Activated naive CD8-positive, alpha-beta T cell treated with anti-CD3 and anti-CD28 coated beads, Interleukin-2, amount 50 U/mL, for 16 hours (primary cell): ENCODE measurements around the gene FTSJ3.

ENCODE experiments used
- DNase-seq: peaks from one replicate; pipeline ENCODE4 v3.0.0-alpha.2; 2020; ENCODE audit warnings: low read depth, low spot score

Gene FTSJ3

GRCh38 chr17:63790057-63790456, 37.4 kb downstream of the FTSJ3 start:
- DNase-seq: no peak

GRCh38 chr17:63786971-63787711, 40.3 kb downstream of the FTSJ3 start:
- no peak for DNase-seq

- no peak for DNase-seq
These were observed 41.3 kb downstream of the FTSJ3 start for GRCh38 chr17:63786117-63786516.

- no peak for DNase-seq
These were observed 41.9 kb downstream of the FTSJ3 start for GRCh38 chr17:63785556-63785955.

- DNase-seq: no peak
These were observed 43.9 kb downstream of the FTSJ3 start for GRCh38 chr17:63783522-63783921.

- DNase-seq: no peak
These were observed 46.5 kb downstream of the FTSJ3 start for GRCh38 chr17:63780928-63781327.

- DNase-seq: no peak
These were observed 47.0 kb downstream of the FTSJ3 start for GRCh38 chr17:63780507-63780906.

- DNase-seq: no peak
These were observed 52.0 kb downstream of the FTSJ3 start for GRCh38 chr17:63775420-63775819.

- DNase-seq: no peak
These were observed 52.5 kb downstream of the FTSJ3 start for GRCh38 chr17:63774969-63775265.

- DNase-seq: peak; percentile 83
These were observed 53.1 kb downstream of the FTSJ3 start, which contains the start of gene DDX42 for GRCh38 chr17:63774141-63774968. TSS of gene DDX42 (plus strand) at chr17:63774170. CDS start at chr17:63787050, 12,880 bp downstream.

GRCh38 chr17:63773272-63774140, 54.0 kb downstream of the FTSJ3 start, which contains the start of gene CCDC47:
TSS of gene CCDC47 (minus strand) at chr17:63773597. CDS start at chr17:63766175, 7,422 bp downstream.
- peak; percentile 95 for DNase-seq

GRCh38 chr17:63772801-63773271, 54.6 kb downstream of the FTSJ3 start:
- DNase-seq: no peak
